ENCODE data around the gene PRKRA.

DNA sequence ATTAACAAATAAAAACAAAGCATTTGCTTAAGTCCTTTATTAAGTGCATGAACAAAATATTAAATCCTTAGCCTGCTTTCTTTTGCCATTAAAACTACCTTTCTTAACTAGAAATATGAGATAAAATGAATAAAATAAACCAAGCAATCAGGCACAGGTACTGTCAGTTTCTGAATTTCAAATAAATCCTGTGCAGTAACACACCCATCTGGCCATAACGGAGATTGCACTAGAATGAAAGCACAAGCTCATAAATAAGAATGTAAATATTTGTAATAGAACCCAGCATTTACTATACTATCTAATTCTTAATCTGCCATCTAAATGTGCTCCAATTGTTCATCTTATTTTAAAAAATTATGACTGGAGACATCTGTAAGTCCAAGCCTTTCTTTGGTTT lies 31.9 kb downstream of the PRKRA start:
- peak in 2 of 3 donors; percentile 18 to 27 for TF ChIP-seq CTCF (IDR thresholded peaks at IDR 0.05)
- TF ChIP-seq POLR2AphosphoS5 (IDR thresholded peaks at IDR 0.05): no peak

All from breast epithelium (tissue), 3 donors.